Measurements from ENCODE around the gene HEBP1. TPM values are rescaled to one million over a fixed set of nuclear protein-coding genes. Genes with fewer than 3 reads are reported as not detected.

HEBP1 gene
- total RNA-seq, 6 experiments from 2014 or later: 45.8 to 100 (median 68.9) TPM

GRCh38 chr12:12925388-12925787 lies 74.7 kb downstream of the HEBP1 start:
- no peaks in the 10 kb centered on the region for H3K9me3 ChIP-seq
- no peak overlapping the region for H3K4me3 ChIP-seq
- 25% methylated on average over 1 of the region's 1 CpG for WGBS (ENCODE audit: insufficient coverage, low coverage, low lambda C conversion rate, missing lambda C conversion rate)
- TF ChIP-seq CTCF (IDR thresholded peaks at IDR 0.05) (no peak), POLR2A (IDR thresholded peaks at IDR 0.05) (no peak)
- H3K4me1 ChIP-seq: no peaks in the 10 kb centered on the region
- H3K27me3 ChIP-seq: no peaks in the 10 kb centered on the region
- intact Hi-C loops (cut with DNase I): no loop called here
- DNase-seq: no peak
- no peak for ATAC-seq
- H3K27ac ChIP-seq: no peak overlapping the region
- no peaks in the 10 kb centered on the region for H3K36me3 ChIP-seq

Small RNA genes lying within 50 kb of the gene (small RNA-seq; reads per million reads assigned to genes)
- gene RF00604: 0.19 to 0.26 reads per million in 2 experiments

Other genes starting within 250 kb of the HEBP1 start
- 1 to 10 TPM in 4 of 6 experiments, under 1 TPM in 2; 0.27 to 5.6 (median 1.2) TPM for gene APOLD1, start 214.6 kb downstream of the HEBP1 start, total RNA-seq
- 10 to 100 TPM; 23.8 to 30.2 (median 25.3) TPM for gene DDX47, start 186.9 kb downstream of the HEBP1 start, total RNA-seq
- gene GPRC5A, start 108.7 kb downstream of the HEBP1 start, total RNA-seq: under 1 TPM; 0.35 to 0.80 (median 0.44) TPM
- not detected for gene GPRC5D, start 48.1 kb downstream of the HEBP1 start, total RNA-seq
- 1 to 10 TPM; 2.9 to 4.8 (median 3.2) TPM for gene FAM234B, start 44.1 kb upstream of the HEBP1 start, total RNA-seq
- gene GSG1, start 103.4 kb upstream of the HEBP1 start, total RNA-seq: not detected
- 10 to 100 TPM in 4 of 6 experiments, 1 to 10 TPM in 2; 3.1 to 25.0 (median 14.5) TPM for gene EMP1, start 196.5 kb upstream of the HEBP1 start, total RNA-seq